ENCODE results near the gene WDR86. TPM values are rescaled to one million over a fixed set of nuclear protein-coding genes. Genes with fewer than 3 reads are reported as not detected.

Gene WDR86
- total and polyA plus RNA-seq, 2 of the 8 experiments (the other 6 are each of a cell fraction or from before 2014, with no cell fraction given): 12.7 to 15.8 TPM

- Histone ChIP-seq H2AK5ac (ENCODE audit: low read depth, low read length) (peak overlapping the region; percentile 65), H2BK20ac (ENCODE audit: low read length) (peak overlapping the region; percentile 76), H3K4me3 (ENCODE audit: extremely low read depth in 1 of 4, insufficient read depth in 2 of 4, low read depth in 3 of 4, low read length in 4 of 4) (peak overlapping the region in 1 of 4 experiments; percentile 31; a peak in 1 of 8 replicates), H3K4me2 (ENCODE audit: insufficient read depth in 1 of 2, low read depth in 2 of 2, low read length in 2 of 2) (peak overlapping the region in 1 of 2 experiments; percentile 42; a peak in 1 of 4 replicates), H2BK12ac (ENCODE audit: low read depth, low read length) (peak overlapping the region; percentile 93), H4K91ac (replicated peaks; ENCODE audit: insufficient read length, low read length) (peak overlapping the region; percentile 77), H2BK15ac (ENCODE audit: low read length) (no peak overlapping the region), H3K79me1 (ENCODE audit: low read depth, low read length) (no peaks in the 10 kb centered on the region), H3K18ac (ENCODE audit: extremely low read depth, low read length) (peak overlapping the region; percentile 3), H3K79me2 (ENCODE audit: control insufficient read depth in 1 of 2, insufficient read depth in 2 of 2, low read length in 2 of 2) (no peaks in the 10 kb centered on the region), H2AFZ (ENCODE audit: low read length) (no peak overlapping the region), H2BK120ac (replicated peaks; ENCODE audit: low read depth, low read length) (peak overlapping the region; percentile 88), H3K36me3 (ENCODE audit: control insufficient read depth in 2 of 4, insufficient read depth in 4 of 4, low read length in 3 of 4) (no peaks in the 10 kb centered on the region), H2BK5ac (ENCODE audit: low read depth, low read length) (peak overlapping the region; percentile 12; the same call in 1 of the 2 replicates), H3K23me2 (ENCODE audit: low read depth, low read length) (no peaks in the 10 kb centered on the region), H4K20me1 (replicated peaks in 1 of 2; ENCODE audit: control insufficient read depth in 1 of 2, insufficient read depth in 2 of 2, low read length in 2 of 2) (no peaks in the 10 kb centered on the region), H4K8ac (ENCODE audit: extremely low read depth, insufficient read depth, low read length) (no peak overlapping the region), H3K56ac (replicated peaks; ENCODE audit: insufficient read length, low read depth, low read length) (no peak overlapping the region), H3K4ac (replicated peaks; ENCODE audit: insufficient read length, low read depth, low read length) (peak overlapping the region; percentile 86), H3K23ac (ENCODE audit: insufficient read length) (no peak overlapping the region), H3K4me1 (replicated peaks in 1 of 4; ENCODE audit: control insufficient read depth in 3 of 4, insufficient read depth in 4 of 4, low read length in 3 of 4) (peaks cover 15 to 44% (median 32%) of the 10 kb centered on the region in 4 experiments), H3K14ac (ENCODE audit: insufficient read length) (no peak overlapping the region), H3K9ac (replicated peaks in 1 of 4; ENCODE audit: extremely low read depth in 1 of 4, low read depth in 3 of 4, low read length in 3 of 4) (no peak overlapping the region), H3K27me3 (replicated peaks in 1 of 4; ENCODE audit: control insufficient read depth in 3 of 4, extremely low read depth in 1 of 4, insufficient read depth in 3 of 4, low read length in 3 of 4) (no peaks in the 10 kb centered on the region; a peak in 1 of 7 replicates), H4K5ac (ENCODE audit: insufficient read length, low read depth, low read length) (no peak overlapping the region), H3K27ac (ENCODE audit: low read depth, low read length) (no peak overlapping the region), H3K9me3 (ENCODE audit: insufficient read depth in 2 of 2, low read depth in 1 of 2, low read length in 1 of 2) (peaks cover 8 to 17% of the 10 kb centered on the region in 2 experiments)
- no peak for TF ChIP-seq SIX5 (IDR thresholded peaks at IDR 0.05; ENCODE audit: low read depth, low read length)
- TF ChIP-seq NRF1 (IDR thresholded peaks at IDR 0.05; ENCODE audit: low read depth, low read length): no peak
- no peak for TF ChIP-seq CBX5 (IDR thresholded peaks at IDR 0.05; ENCODE audit: low read depth, low read length)
- no peak for TF ChIP-seq SIN3A (conservative IDR thresholded peaks at IDR 0.05 in 1 of 2, IDR thresholded peaks at IDR 0.05 in 1 of 2; ENCODE audit: low read depth in 1 of 2, low read length in 2 of 2)
- TF ChIP-seq TEAD4 (IDR thresholded peaks at IDR 0.05; ENCODE audit: low read depth, low read length): no peak
- no peak for TF ChIP-seq CBX8 (IDR thresholded peaks at IDR 0.05; ENCODE audit: borderline replicate concordance, low read depth, low read length)
- no peak for TF ChIP-seq SRF (IDR thresholded peaks at IDR 0.05; ENCODE audit: low read depth, low read length)
- TF ChIP-seq FOSL1 (IDR thresholded peaks at IDR 0.05; ENCODE audit: insufficient read depth, low read depth, low read length): no peak
- DNase-seq (ENCODE audit: low read depth in 1 of 2, low spot score in 2 of 2) (no peak), FAIRE-seq (no peak)
- ChIA-PET POLR2A (ENCODE audit: partially characterized antibody) (interaction anchor here (1.2 to 1.7 kb wide), 3 partner anchors 9 to 81 kb away, joined by 3 to 8 read pairs (median 8); no protein-coding TSS in a partner anchor), CTCF (ENCODE audit: partially characterized antibody) (interaction anchor here (0.6 to 1.6 kb wide), 9 partner anchors 9 to 302 kb away, joined by 3 to 5 read pairs (median 3); partner anchors contain the start of gene CRYGN)
- WGBS, 2 experiments (ENCODE audit: extremely low coverage in 1 of 2, insufficient coverage in 1 of 2, insufficient read length in 1 of 2, insufficient replicate concordance in 2 of 2, low coverage in 1 of 2, low lambda C conversion rate in 2 of 2, missing lambda C conversion rate in 1 of 2): 79% methylated on average over 6 of the region's 6 CpGs; no CpG with 5 or more reads in 1 of the 2 experiments
Observed at GRCh38 chr7:151457534-151457933, 47.7 kb upstream of the WDR86 start.
